ENCODE measurements around the gene KIF26A. TPM values are rescaled to one million over a fixed set of nuclear protein-coding genes. Genes with fewer than 3 reads are reported as not detected.

The KIF26A gene
- total RNA-seq, 1 experiment from 2014 or later = 68.2 TPM

GRCh38 chr14:104129556-104129955 lies 8.8 kb upstream of the KIF26A start:
- no peaks in the 10 kb centered on the region for H3K36me3 ChIP-seq
- DNase-seq = no peak
- no peak overlapping the region for H3K27ac ChIP-seq
- H3K4me3 ChIP-seq = no peak overlapping the region
- peaks cover 6% of the 10 kb centered on the region; the same call in 1 of the 2 replicates for H3K4me1 ChIP-seq
- H3K9me3 ChIP-seq (replicated peaks) = peaks cover 8% of the 10 kb centered on the region; the same call in 1 of the 2 replicates
- H3K27me3 ChIP-seq = no peaks in the 10 kb centered on the region

- Histone ChIP-seq H3K27me3 (no peaks in the 10 kb centered on the region), H3K27ac (no peak overlapping the region), H3K4me1 (peaks cover 13% of the 10 kb centered on the region; the same call in 1 of the 2 replicates), H3K9me3 (replicated peaks) (no peaks in the 10 kb centered on the region; the same call in 1 of the 2 replicates), H3K4me3 (no peak overlapping the region), H3K36me3 (no peaks in the 10 kb centered on the region)
- peak; percentile 68 to 85 for DNase-seq
Measured at GRCh38 chr14:104130974-104131651, 7.3 kb upstream of the KIF26A start.

- no peaks in the 10 kb centered on the region for H3K27me3 ChIP-seq
- H3K4me1 ChIP-seq = peaks cover 13% of the 10 kb centered on the region; the same call in 1 of the 2 replicates
- H3K4me3 ChIP-seq = no peak overlapping the region
- peak in 1 of 2 experiments; percentile 2 for DNase-seq
- no peak overlapping the region for H3K27ac ChIP-seq
- no peaks in the 10 kb centered on the region for H3K36me3 ChIP-seq
- H3K9me3 ChIP-seq (replicated peaks) = no peaks in the 10 kb centered on the region; the same call in 1 of the 2 replicates
Measured at GRCh38 chr14:104131968-104132732, 6.2 kb upstream of the KIF26A start.

GRCh38 chr14:104132981-104133380 lies 5.4 kb upstream of the KIF26A start:
- Histone ChIP-seq H3K9me3 (replicated peaks) (no peaks in the 10 kb centered on the region; the same call in 1 of the 2 replicates), H3K27me3 (no peaks in the 10 kb centered on the region), H3K4me3 (no peak overlapping the region), H3K36me3 (no peaks in the 10 kb centered on the region), H3K4me1 (peaks cover 13% of the 10 kb centered on the region; the same call in 1 of the 2 replicates), H3K27ac (no peak overlapping the region)
- DNase-seq = peak; percentile 61 to 67

GRCh38 chr14:104133496-104133895 lies 4.9 kb upstream of the KIF26A start:
- Histone ChIP-seq H3K27ac (no peak overlapping the region), H3K4me3 (no peak overlapping the region), H3K27me3 (no peaks in the 10 kb centered on the region), H3K36me3 (no peaks in the 10 kb centered on the region), H3K9me3 (replicated peaks) (no peaks in the 10 kb centered on the region; the same call in 1 of the 2 replicates), H3K4me1 (peaks cover 13% of the 10 kb centered on the region; the same call in 1 of the 2 replicates)
- peak in 1 of 2 experiments; percentile 2 for DNase-seq

- no peaks in the 10 kb centered on the region; the same call in 1 of the 2 replicates for H3K9me3 ChIP-seq (replicated peaks)
- peaks cover 13% of the 10 kb centered on the region; the same call in 1 of the 2 replicates for H3K4me1 ChIP-seq
- DNase-seq = peak; percentile 77 to 91
- peak overlapping the region; percentile 30 for H3K27ac ChIP-seq
- H3K4me3 ChIP-seq = peak overlapping the region; percentile 7
- no peaks in the 10 kb centered on the region for H3K36me3 ChIP-seq
- no peaks in the 10 kb centered on the region for H3K27me3 ChIP-seq
Measured at GRCh38 chr14:104134061-104134965, 4.1 kb upstream of the KIF26A start.

- peaks cover 13% of the 10 kb centered on the region; the same call in 1 of the 2 replicates for H3K4me1 ChIP-seq
- peak overlapping the region; percentile 30 for H3K27ac ChIP-seq
- peak; percentile 94 to 95 for DNase-seq
- no peaks in the 10 kb centered on the region for H3K9me3 ChIP-seq (replicated peaks)
- H3K4me3 ChIP-seq = peak overlapping the region; percentile 7; the same call in 1 of the 2 replicates
- no peaks in the 10 kb centered on the region for H3K27me3 ChIP-seq
- no peaks in the 10 kb centered on the region for H3K36me3 ChIP-seq
Measured at GRCh38 chr14:104135121-104135903, 3.1 kb upstream of the KIF26A start.

GRCh38 chr14:104135904-104136471 lies 2.4 kb upstream of the KIF26A start:
- no peak overlapping the region for H3K4me3 ChIP-seq
- H3K27ac ChIP-seq = no peak overlapping the region
- peaks cover 13% of the 10 kb centered on the region; the same call in 1 of the 2 replicates for H3K4me1 ChIP-seq
- no peaks in the 10 kb centered on the region for H3K27me3 ChIP-seq
- no peaks in the 10 kb centered on the region for H3K36me3 ChIP-seq
- no peaks in the 10 kb centered on the region for H3K9me3 ChIP-seq (replicated peaks)
- DNase-seq = peak in 1 of 2 experiments; percentile 7

GRCh38 chr14:104136472-104137296 lies 1.7 kb upstream of the KIF26A start:
- H3K27me3 ChIP-seq = no peaks in the 10 kb centered on the region
- peak in 1 of 2 experiments; percentile 9 for DNase-seq
- H3K9me3 ChIP-seq (replicated peaks) = no peaks in the 10 kb centered on the region
- H3K4me1 ChIP-seq = peaks cover 13% of the 10 kb centered on the region; the same call in 1 of the 2 replicates
- no peaks in the 10 kb centered on the region for H3K36me3 ChIP-seq
- no peak overlapping the region for H3K27ac ChIP-seq
- H3K4me3 ChIP-seq = no peak overlapping the region

GRCh38 chr14:104137297-104138097 lies 890 bp upstream of the KIF26A start:
- peaks cover 13% of the 10 kb centered on the region; the same call in 1 of the 2 replicates for H3K4me1 ChIP-seq
- peak; percentile 92 to 94 for DNase-seq

GRCh38 chr14:104138718-104139459 lies 502 bp downstream of the KIF26A start:
- DNase-seq = peak; percentile 40 to 45
- Histone ChIP-seq H3K9me3 (replicated peaks) (no peaks in the 10 kb centered on the region), H3K36me3 (peaks cover 5% of the 10 kb centered on the region; the same call in 1 of the 2 replicates), H3K4me3 (peak overlapping the region; percentile 79), H3K27ac (peak overlapping the region; percentile 30; the same call in 1 of the 2 replicates), H3K4me1 (peaks cover 13% of the 10 kb centered on the region; the same call in 1 of the 2 replicates), H3K27me3 (no peaks in the 10 kb centered on the region)

More at GRCh38 chr14:104137297-104138097, 890 bp upstream of the KIF26A start:
- Histone ChIP-seq H3K36me3 (no peaks in the 10 kb centered on the region), H3K9me3 (replicated peaks) (no peaks in the 10 kb centered on the region), H3K4me3 (peak overlapping the region; percentile 79), H3K27ac (peak overlapping the region; percentile 65), H3K27me3 (no peaks in the 10 kb centered on the region)

All from SJCRH30 (cell line).